ENCODE data around the gene PLAAT3.

GRCh38 chr11:63527667-63528066, 86.6 kb downstream of the PLAAT3 start:
- no peak for TF ChIP-seq CTCF (IDR thresholded peaks at IDR 0.05)
- TF ChIP-seq POLR2A (IDR thresholded peaks at IDR 0.05): no peak
